Smooth muscle cell of the pulmonary artery (primary cell): ENCODE data around the gene RPS21. TPM values are rescaled to one million over a fixed set of nuclear protein-coding genes. Genes with fewer than 3 reads are reported as not detected.

ENCODE experiments used
- total RNA-seq: library from RNA; depleted of rRNA; stranded (reverse); fragments of >200 nt; gene quantifications from 2 replicates; pipeline ENCODE4 v1.2.3, GENCODE V29; 2014

RPS21 gene
- 201 and 251 TPM in 2 replicates for total RNA-seq

DNA sequence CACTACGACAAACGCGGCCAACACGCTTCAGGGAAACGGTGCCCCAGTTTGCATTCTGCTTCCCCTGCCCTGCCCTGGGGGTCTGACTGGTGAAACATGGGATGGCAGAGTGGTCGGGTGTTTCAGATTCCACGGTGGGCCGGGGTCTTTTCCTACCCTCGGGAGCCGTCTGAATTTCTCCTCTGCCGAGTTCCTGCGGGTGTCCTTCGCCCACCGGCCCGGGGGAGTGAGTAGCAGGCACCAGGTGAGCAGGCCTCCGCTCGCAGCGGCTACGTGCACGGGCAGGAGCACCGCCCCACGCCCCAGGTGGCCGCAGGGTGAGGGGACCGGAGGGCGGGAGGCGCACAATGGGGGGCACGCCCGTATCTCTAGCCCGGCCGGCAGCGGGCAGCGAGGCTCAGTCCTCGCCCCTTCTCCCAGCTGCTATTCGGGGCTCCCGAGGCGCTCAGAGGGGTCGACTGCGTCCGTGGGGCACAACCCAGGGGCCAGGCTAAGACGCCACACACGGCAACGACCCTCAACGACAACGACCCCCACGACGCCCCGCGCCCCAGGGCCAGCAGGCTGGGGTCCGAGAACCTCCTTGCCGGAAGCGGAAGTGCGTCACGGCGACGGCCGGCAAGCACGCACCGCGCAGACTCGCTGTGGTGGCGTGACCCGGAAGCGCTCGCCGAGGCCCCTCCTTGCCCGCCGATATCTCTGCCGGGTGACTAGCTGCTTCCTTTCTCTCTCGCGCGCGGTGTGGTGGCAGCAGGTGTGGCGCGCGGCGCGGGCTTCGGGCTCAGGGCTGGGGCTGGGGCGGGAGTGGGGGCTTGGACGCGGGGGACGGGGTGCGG, at the start of gene RPS21:
RPS21 (plus strand) TSS at position 721 of the 836 bp plus-strand sequence. CDS start 236 bp downstream, outside the sequence.

DNA sequence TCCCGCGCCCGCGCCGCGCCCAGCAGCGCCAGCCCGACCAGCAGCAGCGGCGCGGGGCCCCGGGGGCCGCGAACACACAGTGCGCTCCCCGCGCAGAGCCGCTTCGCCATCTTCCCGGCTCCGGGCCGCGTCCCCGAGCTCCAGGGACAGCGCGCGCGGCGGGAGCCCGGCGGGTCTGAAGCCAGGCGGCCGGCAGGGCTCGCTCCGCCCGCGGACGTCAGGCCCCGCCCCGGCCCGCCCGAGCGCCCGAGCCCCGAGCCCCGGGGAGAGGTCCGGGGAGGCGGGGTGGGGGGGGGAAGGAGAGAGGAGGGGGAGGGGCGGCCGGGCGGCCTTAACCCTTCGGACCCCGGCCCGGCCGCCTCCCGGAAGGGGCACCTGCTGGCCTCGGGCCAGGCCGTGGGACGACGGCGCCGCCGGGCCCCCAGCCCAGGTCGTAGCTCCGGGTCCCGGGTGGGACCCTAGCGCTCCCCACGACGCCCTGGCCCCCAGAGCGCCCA, 19.7 kb upstream of the RPS21 start, which contains the start of gene LAMA5:
LAMA5 (minus strand) TSS at position 177 of the 497 bp plus-strand sequence; CDS start at position 110, 67 bp downstream.

DNA sequence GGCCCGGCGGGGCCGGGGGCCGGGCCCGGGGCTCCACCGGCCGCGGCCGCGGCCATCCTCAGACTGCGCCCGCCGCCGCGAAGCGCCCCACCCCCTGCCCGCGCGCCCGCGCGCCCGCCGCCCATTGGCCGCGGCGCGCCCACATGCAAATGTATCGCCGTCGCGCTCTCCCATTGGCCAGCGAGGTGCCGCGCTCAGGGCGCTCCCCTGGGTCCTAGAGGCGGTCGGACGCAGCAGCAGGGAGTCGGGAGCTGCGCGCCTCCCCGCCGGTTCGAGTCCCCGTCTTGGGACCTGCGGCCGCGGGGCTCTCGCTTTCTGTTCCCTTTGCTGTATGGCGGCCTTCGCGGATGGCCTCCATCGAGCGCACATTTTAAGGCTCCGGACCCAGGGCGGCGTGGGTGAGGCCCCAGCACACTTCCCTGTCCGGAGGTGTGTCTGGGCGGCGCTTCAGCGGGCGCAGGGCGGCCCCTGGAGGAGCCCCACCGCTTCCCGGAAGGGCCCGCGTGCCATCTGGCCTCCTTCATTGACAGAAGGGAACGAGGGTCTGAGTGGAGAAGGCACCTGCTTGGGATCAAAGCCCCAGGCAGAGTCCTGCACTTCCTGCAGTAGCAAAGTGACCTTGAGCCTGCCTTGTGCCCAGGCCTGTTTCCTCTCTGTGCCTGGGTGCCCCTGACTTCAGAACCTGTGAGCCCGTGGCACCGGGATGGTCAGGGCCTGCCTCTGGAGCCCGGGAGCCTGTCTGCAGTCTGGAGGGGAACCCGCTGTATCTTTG, 20.5 kb downstream of the RPS21 start, which contains the start of gene CABLES2:
CABLES2 (minus strand) TSS at position 65 of the 772 bp plus-strand sequence; CDS start at position 56, 9 bp downstream.

DNA sequence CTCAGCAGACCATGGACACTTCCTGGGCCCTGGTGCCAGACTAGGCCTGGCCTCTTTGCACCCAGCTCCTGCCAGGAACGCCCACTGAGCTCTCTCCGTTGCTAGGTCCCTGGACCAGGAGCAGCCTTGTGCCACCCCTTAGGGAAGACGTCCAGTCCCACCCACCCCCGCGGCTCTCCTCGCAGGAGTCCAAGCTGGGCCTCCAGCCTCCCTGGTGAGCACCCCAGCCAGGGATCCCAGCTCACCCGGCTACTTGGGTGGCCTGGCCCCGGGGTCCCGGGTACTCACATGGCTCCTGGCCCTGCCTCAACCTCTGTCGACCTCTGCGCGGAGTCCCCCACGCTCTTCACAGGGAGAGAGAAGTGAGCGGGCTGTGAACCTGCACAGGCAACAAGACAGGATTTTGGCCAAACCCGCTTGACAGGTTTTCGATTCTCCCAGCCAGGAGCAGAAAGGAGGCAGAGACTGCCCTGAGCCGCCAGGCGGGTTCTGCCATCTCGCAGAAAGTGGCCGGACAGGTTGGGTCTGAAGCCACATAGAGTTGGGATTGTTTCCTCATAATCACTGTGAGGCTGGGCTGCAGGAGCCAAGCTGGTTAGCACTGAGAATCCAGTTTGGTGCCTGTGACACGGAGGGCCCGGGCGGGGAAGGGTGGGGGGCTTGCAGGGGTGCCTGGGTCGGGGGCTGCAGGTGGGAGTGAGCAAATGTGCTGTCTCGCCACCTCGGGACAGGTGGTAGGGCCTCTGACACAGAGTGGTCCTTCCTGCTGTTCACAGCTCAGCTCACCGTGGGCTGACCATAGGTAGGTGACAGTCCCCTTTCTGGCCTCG, 40.5 kb downstream of the RPS21 start, which contains the start of gene RBBP8NL:
RBBP8NL (minus strand) TSS at position 368 of the 830 bp plus-strand sequence. CDS start 7,892 bp downstream, outside the sequence.

Other genes with a start within 250 kb of the RPS21 start
- gene PSMA7, start 243.7 kb upstream of the RPS21 start, total RNA-seq = 196 and 262 TPM in 2 replicates
- 11.7 and 19.4 TPM in 2 replicates for gene SS18L1, start 243.3 kb upstream of the RPS21 start, total RNA-seq
- 15.4 and 19.2 TPM in 2 replicates for gene MTG2, start 204.1 kb upstream of the RPS21 start, total RNA-seq
- gene HRH3, start 166.8 kb upstream of the RPS21 start, total RNA-seq = not detected in 2 replicates
- gene OSBPL2, start 148.6 kb upstream of the RPS21 start, total RNA-seq = 30.7 and 32.0 TPM in 2 replicates
- 68.2 and 95.2 TPM in 2 replicates for gene ADRM1, start 84.1 kb upstream of the RPS21 start, total RNA-seq
- 243 and 256 TPM in 2 replicates for gene LAMA5, start 19.8 kb upstream of the RPS21 start, total RNA-seq
- 1.0 and 1.7 TPM in 2 replicates for gene CABLES2, start 20.2 kb downstream of the RPS21 start, total RNA-seq
- gene RBBP8NL, start 40.4 kb downstream of the RPS21 start, total RNA-seq = not detected in 2 replicates
- 0.13 and 0.26 TPM in 2 replicates for gene GATA5, start 88.9 kb downstream of the RPS21 start, total RNA-seq